HG02642 (cell line): Measurements from ENCODE around the gene APLP1.
"Not testable (repeated sequence)": the region's sequence is repeated elsewhere in the genome, so short reads cannot be mapped to it uniquely, and the experiment has no call there.

ENCODE experiments used
- ATAC-seq: cut with Tn5 transposase; IDR thresholded peaks from one replicate; pipeline ENCODE4 v1.9.1; 2021; ENCODE audit warnings: mild to moderate bottlenecking; ENCODE audit not compliant: unreplicated experiment, poor library complexity

APLP1 gene

DNA sequence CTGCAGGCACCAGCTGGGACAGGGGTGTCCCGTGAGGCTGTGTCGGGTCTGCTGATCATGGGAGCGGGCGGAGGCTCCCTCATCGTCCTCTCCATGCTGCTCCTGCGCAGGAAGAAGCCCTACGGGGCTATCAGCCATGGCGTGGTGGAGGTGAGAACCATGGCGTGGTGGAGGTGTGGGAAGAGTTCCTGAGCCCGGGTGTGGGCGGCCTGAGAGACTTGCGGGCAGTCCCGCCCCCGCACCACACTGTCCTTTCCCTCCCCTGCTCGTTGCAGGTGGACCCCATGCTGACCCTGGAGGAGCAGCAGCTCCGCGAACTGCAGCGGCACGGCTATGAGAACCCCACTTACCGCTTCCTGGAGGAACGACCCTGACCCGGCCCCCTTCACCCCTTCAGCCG is 10.7 kb downstream of the APLP1 start:
- ATAC-seq = no peak

GRCh38 chr19:35879770-35880317 is 11.5 kb downstream of the APLP1 start:
- ATAC-seq = no peak

- no peak for ATAC-seq
Observed at GRCh38 chr19:35882114-35882832, 13.9 kb downstream of the APLP1 start.

GRCh38 chr19:35883882-35884281 is 15.5 kb downstream of the APLP1 start:
- no peak for ATAC-seq

- ATAC-seq = no peak
Observed at GRCh38 chr19:35885225-35885738, 16.9 kb downstream of the APLP1 start.

- ATAC-seq = no peak
Observed at GRCh38 chr19:35885904-35886303, 17.5 kb downstream of the APLP1 start.

DNA sequence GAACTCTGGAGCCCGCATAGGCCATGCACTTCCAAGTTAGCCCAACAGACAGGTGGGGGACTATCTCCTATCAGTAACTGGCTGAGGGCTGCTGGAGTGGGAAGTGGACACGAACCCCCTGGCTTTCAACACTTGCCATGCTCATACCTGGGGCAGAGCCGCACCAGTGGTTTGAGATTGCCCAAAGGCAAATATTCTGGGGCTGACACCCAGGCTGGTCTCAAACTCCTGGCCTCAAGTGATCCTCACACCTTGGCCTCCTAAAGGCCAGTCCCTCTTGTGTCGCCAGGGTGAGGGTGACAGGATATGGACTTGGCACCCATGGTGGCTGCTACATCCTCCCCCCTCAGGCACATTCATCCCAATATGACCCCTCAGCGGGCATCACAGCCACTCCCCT is 18.8 kb downstream of the APLP1 start:
- no peak for ATAC-seq

GRCh38 chr19:35888398-35888797 is 20.0 kb downstream of the APLP1 start:
- no peak for ATAC-seq

- ATAC-seq = no peak
Observed at GRCh38 chr19:35889370-35890112, 21.2 kb downstream of the APLP1 start.

GRCh38 chr19:35890113-35890650 is 21.8 kb downstream of the APLP1 start:
- no peak for ATAC-seq

DNA sequence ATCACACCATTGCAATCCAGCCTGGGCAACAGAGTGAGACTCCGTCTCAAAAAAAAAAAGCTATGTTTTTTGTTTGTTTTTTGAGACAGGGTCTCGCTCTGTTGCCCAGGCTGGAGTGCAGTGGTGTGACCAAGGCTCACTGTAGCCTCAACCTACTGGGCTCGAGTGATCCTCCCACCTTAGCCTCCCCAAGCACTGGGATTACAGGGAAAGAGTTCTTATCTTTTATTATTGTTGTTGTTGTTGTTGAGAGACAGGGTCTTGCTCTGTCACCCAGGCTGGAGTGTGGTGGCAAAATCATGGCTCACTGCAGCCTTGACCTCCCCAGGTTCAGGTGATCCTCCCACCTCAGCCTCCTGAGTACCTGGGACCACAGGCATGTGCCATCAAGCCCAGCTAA is 23.4 kb downstream of the APLP1 start:
- ATAC-seq = not testable (repeated sequence)

GRCh38 chr19:35894342-35894741 is 26.0 kb downstream of the APLP1 start:
- no peak for ATAC-seq

DNA sequence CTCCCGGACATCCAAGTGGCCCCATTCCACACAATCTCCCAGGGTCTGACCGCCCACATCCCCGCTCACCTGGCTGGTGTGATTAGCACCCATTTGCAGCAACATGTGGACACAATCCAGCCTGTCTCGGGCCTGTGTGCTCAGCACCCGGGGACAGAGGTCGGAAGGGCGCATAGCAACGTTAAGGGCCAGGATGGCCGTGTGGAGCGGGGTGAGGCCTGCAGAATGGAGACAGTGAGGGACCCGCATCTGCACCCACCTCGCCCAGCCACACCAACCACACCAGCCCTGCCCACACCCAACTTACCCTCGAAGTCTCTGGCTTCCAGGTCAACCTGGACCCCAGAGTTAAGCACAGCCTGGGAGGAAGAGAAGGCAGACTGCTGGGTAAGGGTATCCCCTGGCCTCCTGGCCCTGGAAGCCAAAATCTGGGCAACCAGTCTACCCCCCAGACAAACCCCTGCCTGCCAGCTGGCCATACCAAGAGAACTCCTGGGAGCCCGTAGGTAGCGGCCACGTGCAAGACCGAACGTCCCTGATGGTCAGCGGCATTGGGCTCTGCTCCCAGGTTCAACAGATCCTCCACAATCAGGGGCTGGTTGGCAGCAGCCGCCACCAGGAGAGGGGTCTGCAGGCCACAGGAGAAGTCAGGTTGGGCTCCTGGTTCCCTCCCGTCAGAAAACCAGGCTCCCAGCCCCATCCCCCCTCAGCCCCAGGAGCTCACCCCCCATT is 27.7 kb downstream of the APLP1 start:
- ATAC-seq = no peak

- no peak for ATAC-seq
Observed at GRCh38 chr19:35896643-35897040, 28.3 kb downstream of the APLP1 start.

- no peak for ATAC-seq
Observed at GRCh38 chr19:35897706-35898451, 29.5 kb downstream of the APLP1 start.

GRCh38 chr19:35898499-35898809 is 30.1 kb downstream of the APLP1 start:
- no peak for ATAC-seq

DNA sequence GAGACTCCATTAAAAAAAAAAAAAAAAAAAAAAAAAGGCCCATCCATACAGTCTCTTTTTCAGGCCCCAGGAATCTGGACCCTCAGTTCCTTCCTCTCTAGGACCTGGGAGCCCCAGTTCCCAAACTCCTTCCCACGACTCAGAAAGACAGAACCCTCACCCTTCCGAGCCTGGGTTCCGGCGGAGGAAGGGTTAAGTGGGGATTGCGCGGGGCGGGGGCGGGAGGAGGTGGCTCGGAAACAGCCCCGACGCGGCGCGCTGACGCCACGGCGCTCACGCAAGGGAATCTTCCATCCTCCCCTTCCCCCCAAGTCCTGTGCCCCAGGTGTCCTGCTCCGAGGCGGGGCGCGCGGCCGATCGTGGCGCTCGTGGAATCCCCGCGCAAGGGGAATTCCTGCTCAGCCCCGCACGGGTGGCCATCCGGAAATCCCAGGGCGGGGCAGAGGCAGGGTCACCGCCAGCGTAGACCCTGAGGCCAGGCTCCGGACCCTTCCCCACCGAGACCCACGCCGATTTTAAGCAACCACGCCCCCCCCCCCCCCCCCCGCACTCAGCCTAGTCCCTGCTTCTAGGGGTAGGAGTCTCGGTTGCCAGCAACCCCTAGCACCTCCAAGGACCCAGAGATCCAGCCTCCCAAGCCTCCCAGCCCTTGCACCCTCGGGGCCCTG is 31.3 kb downstream of the APLP1 start:
- ATAC-seq = peak; percentile 51

DNA sequence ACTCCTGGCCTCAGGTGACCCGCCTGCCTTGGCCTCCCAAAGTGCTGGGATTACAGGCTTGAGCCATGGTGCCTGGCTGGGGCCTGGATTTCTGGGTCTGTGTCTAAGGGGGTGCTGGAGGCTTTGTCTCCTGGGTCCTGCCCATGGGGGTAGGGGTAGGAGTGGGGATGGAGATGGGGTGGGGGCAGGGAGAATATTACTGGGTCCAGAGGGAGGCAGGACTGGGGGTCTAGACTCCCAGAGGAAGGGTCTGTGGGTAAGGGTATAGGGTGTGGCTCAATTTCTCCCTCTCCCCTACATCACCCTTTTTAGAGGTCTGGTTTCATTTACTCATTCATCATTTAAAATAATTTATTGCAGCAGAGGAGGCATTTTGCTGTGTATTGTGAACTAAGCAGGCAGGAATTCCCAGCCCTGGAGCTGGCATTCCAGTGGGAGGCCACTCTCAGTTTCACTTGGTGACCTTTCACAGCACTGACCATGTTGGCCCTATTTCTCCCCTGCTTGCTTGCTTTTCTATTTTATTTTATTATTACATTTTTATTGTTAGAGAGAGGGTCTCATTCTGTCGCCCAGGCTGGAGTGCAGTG is 32.8 kb downstream of the APLP1 start:
- ATAC-seq = no peak
